H9 (cell line): ENCODE measurements around the gene MARCHF3. TPM values are rescaled to one million over a fixed set of nuclear protein-coding genes. Genes with fewer than 3 reads are reported as not detected.

Source experiments
- DNase-seq: peaks from one replicate; pipeline ENCODE4 v3.0.0-alpha.2; 2017
- H2AFZ ChIP-seq: one replicate; pipeline ENCODE4 v1.6.1; 2013; ENCODE audit warnings: mild to moderate bottlenecking, low read length, control low read depth, moderate library complexity
- H2AK5ac ChIP-seq: 2 replicates; pipeline ENCODE4 v1.6.1; 2013; ENCODE audit warnings: low read length, control low read depth, mixed read lengths; ENCODE audit not compliant: insufficient read length
- H2BK120ac ChIP-seq: one replicate; pipeline ENCODE4 v1.6.1; 2013; ENCODE audit warnings: low read depth, mild to moderate bottlenecking, low read length, control low read depth, inconsistent platforms; ENCODE audit not compliant: poor library complexity, severe bottlenecking
- H2BK12ac ChIP-seq: 2 replicates; pipeline ENCODE4 v1.6.1; 2013; ENCODE audit warnings: low read length, control low read depth, mixed read lengths, low read depth; ENCODE audit not compliant: insufficient read length
- H2BK15ac ChIP-seq: 2 replicates; pipeline ENCODE4 v1.6.1; 2013; ENCODE audit warnings: low read depth, low read length, control low read depth
- H2BK20ac ChIP-seq: one replicate; pipeline ENCODE4 v1.6.1; 2013; ENCODE audit warnings: low read depth, mild to moderate bottlenecking, low read length, control low read depth, inconsistent platforms; ENCODE audit not compliant: poor library complexity, severe bottlenecking
- H2BK5ac ChIP-seq: 2 replicates; pipeline ENCODE4 v1.6.1; 2013; ENCODE audit warnings: low read length, control low read depth, mixed read lengths; ENCODE audit not compliant: insufficient read length
- H3K14ac ChIP-seq: 2 replicates; pipeline ENCODE4 v1.6.1; 2013; ENCODE audit warnings: low read length, control low read depth; ENCODE audit not compliant: insufficient read depth
- H3K18ac ChIP-seq: 2 replicates; pipeline ENCODE4 v1.6.1; 2013; ENCODE audit warnings: low read depth, mild to moderate bottlenecking, mixed read lengths, low read length, control low read depth; ENCODE audit not compliant: insufficient read length
- H3K23ac ChIP-seq: 2 replicates; pipeline ENCODE4 v1.6.1; 2013; ENCODE audit warnings: low read length, control low read depth, mixed read lengths, low read depth; ENCODE audit not compliant: insufficient read length
- H3K23me2 ChIP-seq: 2 replicates; pipeline ENCODE4 v1.6.1; 2013; ENCODE audit warnings: low read depth, mild to moderate bottlenecking, mixed read lengths, low read length, control low read depth; ENCODE audit not compliant: insufficient read length, poor library complexity, severe bottlenecking
- H3K27ac ChIP-seq: 2 replicates; pipeline ENCODE4 v1.5.1; 2013; ENCODE audit warnings: low read length, control low read depth, mixed read lengths, low read depth; ENCODE audit not compliant: insufficient read length
- H3K27me3 ChIP-seq: 2 replicates; pipeline ENCODE4 v1.6.1; 2013; ENCODE audit warnings: low read length, control low read depth, inconsistent platforms; ENCODE audit not compliant: insufficient read depth
- H3K4ac ChIP-seq: 2 replicates; pipeline ENCODE4 v1.6.1; 2013; ENCODE audit warnings: low read depth, mild to moderate bottlenecking, control low read depth, inconsistent platforms, low read length, moderate library complexity
- H3K4me1 ChIP-seq: 2 replicates; pipeline ENCODE4 v1.6.1; 2013; ENCODE audit warnings: low read length, control low read depth, inconsistent platforms; ENCODE audit not compliant: insufficient read depth
- H3K4me2 ChIP-seq: 2 replicates; pipeline ENCODE4 v1.6.1; 2013; ENCODE audit warnings: low read length, control low read depth, mixed read lengths; ENCODE audit not compliant: insufficient read length, insufficient read depth
- H3K56ac ChIP-seq: 2 replicates; pipeline ENCODE4 v1.6.1; 2013; ENCODE audit warnings: low read depth, mild to moderate bottlenecking, mixed read lengths, low read length, control low read depth; ENCODE audit not compliant: insufficient read length
- H3K79me1 ChIP-seq: 2 replicates; pipeline ENCODE4 v1.6.1; 2013; ENCODE audit warnings: low read depth, mild to moderate bottlenecking, moderate library complexity, low read length, control low read depth, inconsistent platforms; ENCODE audit not compliant: insufficient read depth, poor library complexity, severe bottlenecking
- H3K79me2 ChIP-seq: 2 replicates; pipeline ENCODE4 v1.6.1; 2013; ENCODE audit warnings: low read length, control low read depth, inconsistent platforms; ENCODE audit not compliant: insufficient read depth
- H3K9ac ChIP-seq: 2 replicates; pipeline ENCODE4 v1.6.1; 2013; ENCODE audit warnings: low read length, control low read depth, mixed read lengths; ENCODE audit not compliant: insufficient read length; ENCODE audit errors: extremely low read depth
- H3K9me3 ChIP-seq: one replicate; pipeline ENCODE4 v1.6.1; 2013; ENCODE audit warnings: low read depth, low read length, inconsistent platforms; ENCODE audit not compliant: control insufficient read depth
- H3T11ph ChIP-seq: one replicate; pipeline ENCODE4 v1.6.1; 2013; ENCODE audit warnings: mild to moderate bottlenecking, low read length, control low read depth, inconsistent platforms
- H4K20me1 ChIP-seq: one replicate; pipeline ENCODE4 v1.6.1; 2013; ENCODE audit not compliant: control insufficient read depth, insufficient read length, insufficient read depth
- H4K5ac ChIP-seq: 2 replicates; pipeline ENCODE4 v1.6.1; 2013; ENCODE audit warnings: low read depth, mild to moderate bottlenecking, mixed read lengths, low read length, control low read depth; ENCODE audit not compliant: insufficient read length
- H4K8ac ChIP-seq: replicated peaks from 2 replicates; pipeline ENCODE4 v1.6.1; 2013; ENCODE audit warnings: low read length, control low read depth, mixed read lengths, low read depth; ENCODE audit not compliant: insufficient read length
- H4K91ac ChIP-seq: 2 replicates; pipeline ENCODE4 v1.6.1; 2013; ENCODE audit warnings: low read depth, mild to moderate bottlenecking, moderate library complexity, mixed read lengths, low read length, control low read depth; ENCODE audit not compliant: insufficient read length
- H3K27ac Mint-ChIP-seq, 3 experiments: 2 replicates in 2 of 3; 3 replicates in 1 of 3; pipeline ENCODE4 v1.8.0; 2020 to 2021; ENCODE audit warnings: mixed read lengths in 3 of 3, mild to moderate bottlenecking in 1 of 3, moderate library complexity in 1 of 3
- H3K27me3 Mint-ChIP-seq: 2 replicates; pipeline ENCODE4 v1.8.0; 2021; ENCODE audit warnings: low read depth, mild to moderate bottlenecking, moderate library complexity, mixed read lengths
- H3K36me3 Mint-ChIP-seq, 3 experiments: 2 replicates in 2 of 3; 3 replicates in 1 of 3; pipeline ENCODE4 v1.8.0; 2020 to 2021; ENCODE audit warnings: low read depth in 3 of 3, mixed read lengths in 3 of 3; ENCODE audit not compliant: insufficient read depth in 1 of 3
- H3K4me1 Mint-ChIP-seq, 2 experiments: 2 replicates each; pipeline ENCODE4 v1.8.0; 2020; ENCODE audit warnings: mixed read lengths in 2 of 2
- H3K4me3 Mint-ChIP-seq, 2 experiments: 2 replicates in 1 of 2; 3 replicates in 1 of 2; pipeline ENCODE4 v1.8.0; 2020 to 2021; ENCODE audit warnings: mild to moderate bottlenecking in 2 of 2, mixed read lengths in 2 of 2, moderate library complexity in 1 of 2
- H3K9me3 Mint-ChIP-seq, 2 experiments: 2 replicates in 1 of 2; 3 replicates in 1 of 2; pipeline ENCODE4 v1.8.0; 2020; ENCODE audit warnings: mild to moderate bottlenecking in 2 of 2, mixed read lengths in 2 of 2, moderate library complexity in 1 of 2
- CTCF ChIP-seq: fragments of 200-600 bp; sonication (generic); conservative IDR thresholded peaks from 3 replicates; pipeline ENCODE4 v1.8.0; 2021; ENCODE audit warnings: antibody characterized with exemption, mild to moderate bottlenecking
- WGBS: extraction: QIAGEN DNeasy Blood & Tissue Kit; methylation state at CpG from one replicate; pipeline ENCODE4 v1.1.7; 2013; ENCODE audit warnings: missing lambda C conversion rate, low lambda C conversion rate, mixed read lengths; ENCODE audit not compliant: insufficient read length; ENCODE audit errors: extremely low coverage; 5-methylcytosine and 5-hydroxymethylcytosine counted together
- total RNA-seq: library from RNA; stranded (reverse); gene quantifications from 2 replicates; pipeline ENCODE4 v1.2.1, GENCODE V29; 2021

The MARCHF3 gene
- total RNA-seq, 1 experiment from 2014 or later, result 17.7 TPM

- Histone ChIP-seq H3K4me1 (no peaks in the 10 kb centered on the region; the same call in 1 of the 2 replicates), H3K9me3 (no peaks in the 10 kb centered on the region), H3K4me2 (no peak overlapping the region), H2BK120ac (no peak overlapping the region), H2BK12ac (no peak overlapping the region), H2BK5ac (no peak overlapping the region), H3K27me3 (no peaks in the 10 kb centered on the region), H3T11ph (no peak overlapping the region), H3K56ac (no peak overlapping the region), H4K91ac (no peak overlapping the region), H3K18ac (no peak overlapping the region), H4K20me1 (no peaks in the 10 kb centered on the region), H4K8ac (no peak overlapping the region), H4K5ac (no peak overlapping the region), H2AFZ (no peak overlapping the region), H3K79me1 (no peaks in the 10 kb centered on the region), H3K9ac (no peak overlapping the region), H2AK5ac (no peak overlapping the region), H3K23ac (no peak overlapping the region), H3K4ac (no peak overlapping the region), H3K79me2 (no peaks in the 10 kb centered on the region), H2BK20ac (no peak overlapping the region), H3K27ac (no peak overlapping the region), H2BK15ac (no peak overlapping the region), H3K23me2 (no peaks in the 10 kb centered on the region), H3K14ac (no peak overlapping the region)
- Mint-ChIP-seq H3K4me1 (peaks cover 21 to 25% of the 10 kb centered on the region in 2 experiments), H3K36me3 (no peaks in the 10 kb centered on the region), H3K9me3 (no peaks in the 10 kb centered on the region), H3K4me3 (no peak overlapping the region), H3K27me3 (no peaks in the 10 kb centered on the region), H3K27ac (0 out of 7 replicates have a peak overlapping the region, but pooled peaks of 1 of the 3 experiments have one; percentile 38)
- no peak for DNase-seq
- WGBS, result no CpG with 5 or more reads among the region's 9 CpGs
- TF ChIP-seq CTCF, result no peak
These were observed 105.9 kb downstream of the MARCHF3 start for GRCh38 chr5:126924331-126925033.
